Stomach (tissue), 9 donors: ENCODE data around the gene SURF2. TPM values are rescaled to one million over a fixed set of nuclear protein-coding genes. Genes with fewer than 3 reads are reported as not detected.

ENCODE experiments used
- DNase-seq, 2 donors: peaks; one replicate each; pipeline versions ENCODE4 v3.0.0 to v3.0.0-alpha.2; 2013 to 2019
- H3K27ac ChIP-seq, 5 donors: fragments of 200-600 bp in 4 of 5; sonication (generic) in 4 of 5; one replicate each; pipeline ENCODE4 v1.5.1; 2013 to 2019; ENCODE audit warnings: mild to moderate bottlenecking in 1 of 5, moderate library complexity in 1 of 5
- H3K27me3 ChIP-seq, 3 donors: fragments of 200-600 bp; sonication (generic); one replicate each; pipeline ENCODE4 v1.5.1; 2017 to 2019; ENCODE audit warnings: mixed run types in 1 of 3
- H3K36me3 ChIP-seq, 4 donors: fragments of 200-600 bp; sonication (generic); 1 replicate in 3 of 4; 2 replicates in 1 of 4; pipeline ENCODE4 v1.5.1; 2016 to 2019
- H3K4me1 ChIP-seq, 4 donors: fragments of 200-600 bp; sonication (generic); one replicate each; pipeline ENCODE4 v1.5.1; 2016 to 2019
- H3K4me3 ChIP-seq, 4 donors: fragments of 200-600 bp; sonication (generic) in 3 of 4; one replicate each; pipeline ENCODE4 v1.5.1; 2016 to 2019; ENCODE audit warnings: mild to moderate bottlenecking in 1 of 4
- H3K9me3 ChIP-seq, 4 donors: fragments of 200-600 bp; sonication (generic); one replicate each; pipeline ENCODE4 v1.5.1; 2016 to 2019
- CTCF ChIP-seq, 7 experiments: fragments of 450-650 bp in 4 of 7; fragments of 200-600 bp in 3 of 7; sonication (generic) in 3 of 7; IDR thresholded peaks; one replicate each; pipeline ENCODE4 v1.5.1; 2016 to 2019; ENCODE audit warnings: antibody characterized with exemption in 7 of 7, control low read depth in 2 of 7, mild to moderate bottlenecking in 1 of 7
- EP300 ChIP-seq: sonication (generic); formaldehyde crosslinking; IDR thresholded peaks from one replicate; pipeline ENCODE4 v1.6.1; 2017; ENCODE audit warnings: antibody characterized with exemption
- POLR2A ChIP-seq, 4 donors: fragments of 450-650 bp; IDR thresholded peaks; one replicate each; pipeline ENCODE4 v1.6.1; 2016; ENCODE audit warnings: antibody characterized with exemption in 4 of 4, control low read depth in 2 of 4, mild to moderate bottlenecking in 1 of 4, moderate library complexity in 1 of 4
- POLR2AphosphoS5 ChIP-seq, 3 donors: sonication (generic); formaldehyde crosslinking; IDR thresholded peaks; one replicate each; pipeline ENCODE4 v1.6.1; 2016; ENCODE audit warnings: antibody characterized with exemption in 3 of 3
- WGBS, 5 donors: extraction: QIAGEN DNeasy Blood & Tissue Kit in 3 of 5; methylation state at CpG; one replicate each; pipeline versions ENCODE4 v1.1.5 to v1.1.7; 2013 to 2018; 5-methylcytosine and 5-hydroxymethylcytosine counted together
- intact Hi-C: fragments of 100-400 bp; cut with DNase I; formaldehyde crosslinking; loops from one replicate; pipeline ENCODE4 v1.15.1; 2023; ENCODE audit warnings: low total_unique reads
- polyA plus RNA-seq, 3 donors: library from polyadenylated mRNA; stranded (reverse); fragments of 200-250 nt; gene quantifications; one replicate each; pipeline ENCODE4 v1.2.3, GENCODE V29; 2013
- total RNA-seq, 5 donors: library from RNA; depleted of rRNA; stranded (reverse); fragments of >200 nt; gene quantifications; one replicate each; pipeline versions ENCODE4 v1.1.0 to v1.2.3, GENCODE V29; 2014 to 2016
- donor health status: healthy with polysubstance abuse.
- donor health status: Bipolar disorder and iron deficiency.
- donor health status: healthy.

The SURF2 gene
- total and polyA plus RNA-seq, 8 donors: 1.8 to 75.3 (median 33.2) TPM

GRCh38 chr9:133339641-133340040, 16.7 kb upstream of the SURF2 start:
- no peak for DNase-seq
- TF ChIP-seq POLR2A (IDR thresholded peaks at IDR 0.05): no peak
- TF ChIP-seq EP300: no peak
- no peak for TF ChIP-seq POLR2AphosphoS5 (IDR thresholded peaks at IDR 0.05)
- TF ChIP-seq CTCF (IDR thresholded peaks at IDR 0.05): no peak

GRCh38 chr9:133340256-133340655, 16.1 kb upstream of the SURF2 start:
- intact Hi-C loops: no loop called here
- TF ChIP-seq POLR2AphosphoS5 (IDR thresholded peaks at IDR 0.05) (no peak), CTCF (IDR thresholded peaks at IDR 0.05) (no peak), POLR2A (IDR thresholded peaks at IDR 0.05) (no peak), EP300 (no peak)
- H3K4me3 ChIP-seq: peak overlapping the region in 1 of 4 donors; percentile 21
- no peaks in the 10 kb centered on the region for H3K27me3 ChIP-seq
- DNase-seq: no peak
- H3K36me3 ChIP-seq: peaks cover 53 to 70% (median 65%) of the 10 kb centered on the region in 4 donors
- no peaks in the 10 kb centered on the region for H3K9me3 ChIP-seq
- WGBS, 5 donors: 59 to 86% (median 74%) methylated on average over 2 to 3 of the region's 3 CpGs
- H3K27ac ChIP-seq: peak overlapping the region in 2 of 5 donors; percentile 21 to 39
- H3K4me1 ChIP-seq: peaks cover 6 to 45% (median 15%) of the 10 kb centered on the region in 4 donors

More at GRCh38 chr9:133339641-133340040, 16.7 kb upstream of the SURF2 start:
- Histone ChIP-seq H3K4me1 (peaks cover 13 to 51% (median 21%) of the 10 kb centered on the region in 4 donors), H3K9me3 (no peaks in the 10 kb centered on the region), H3K27me3 (no peaks in the 10 kb centered on the region), H3K27ac (peak overlapping the region in 1 of 5 donors; percentile 21), H3K4me3 (no peak overlapping the region), H3K36me3 (peaks cover 49 to 64% (median 58%) of the 10 kb centered on the region in 4 donors)
- 70 to 85% (median 72%) methylated on average over 5 of the region's 5 CpGs for WGBS, 5 donors
- intact Hi-C loops: no loop called here

GRCh38 chr9:133340916-133341315, 15.4 kb upstream of the SURF2 start:
- no peak for DNase-seq
- TF ChIP-seq POLR2AphosphoS5 (IDR thresholded peaks at IDR 0.05) (no peak), EP300 (no peak)
- Histone ChIP-seq H3K36me3 (peaks cover 58 to 76% (median 71%) of the 10 kb centered on the region in 4 donors), H3K9me3 (no peaks in the 10 kb centered on the region), H3K27me3 (no peaks in the 10 kb centered on the region), H3K4me3 (peak overlapping the region in 1 of 4 donors; percentile 21), H3K4me1 (peaks cover 5 to 46% (median 18%) of the 10 kb centered on the region in 4 donors), H3K27ac (peak overlapping the region in 2 of 5 donors; percentile 21 to 39)
- intact Hi-C loops: no loop called here
- 86 to 91% (median 89%) methylated on average over 13 of the region's 13 CpGs for WGBS, 5 donors

GRCh38 chr9:133341369-133342068, 14.8 kb upstream of the SURF2 start:
- peaks cover 58 to 78% (median 72%) of the 10 kb centered on the region in 4 donors for H3K36me3 ChIP-seq
- WGBS, 5 donors: 83 to 89% (median 84%) methylated on average over 13 to 15 of the region's 15 CpGs

More at GRCh38 chr9:133341369-133342068, 14.8 kb upstream of the SURF2 start:
- no peak for DNase-seq
- Histone ChIP-seq H3K27me3 (no peaks in the 10 kb centered on the region), H3K4me3 (peak overlapping the region in 1 of 4 donors; percentile 4), H3K27ac (peak overlapping the region in 3 of 5 donors; percentile 20 to 39 (median 21)), H3K4me1 (peaks cover 9 to 48% (median 19%) of the 10 kb centered on the region in 4 donors), H3K9me3 (no peaks in the 10 kb centered on the region)
- TF ChIP-seq POLR2AphosphoS5 (IDR thresholded peaks at IDR 0.05) (no peak), CTCF (IDR thresholded peaks at IDR 0.05) (no peak), EP300 (no peak), POLR2A (IDR thresholded peaks at IDR 0.05) (no peak)
- intact Hi-C loops: no loop called here
